Left ventricle myocardium inferior (tissue), 1 donor: Measurements from ENCODE around the gene FASN. TPM values are rescaled to one million over a fixed set of nuclear protein-coding genes. Genes with fewer than 3 reads are reported as not detected.
A peak's percentile ranks its signal among the peaks of the same experiment; 100 is the strongest.

Source experiments
- DNase-seq: peaks from one replicate; pipeline ENCODE4 v3.0.0-alpha.2; 2020
- H3K27ac ChIP-seq: fragments of 200-600 bp; replicated peaks from 2 replicates; pipeline ENCODE4 v1.8.0; 2021
- H3K27me3 ChIP-seq: fragments of 200-600 bp; 2 replicates; pipeline ENCODE4 v1.8.0; 2021; ENCODE audit warnings: low read depth
- H3K36me3 ChIP-seq: fragments of 200-600 bp; 2 replicates; pipeline ENCODE4 v1.8.0; 2021
- H3K4me1 ChIP-seq: fragments of 200-600 bp; 2 replicates; pipeline ENCODE4 v1.8.0; 2021
- H3K4me3 ChIP-seq: fragments of 200-600 bp; 2 replicates; pipeline ENCODE4 v1.8.0; 2021; ENCODE audit warnings: mild to moderate bottlenecking, moderate library complexity
- H3K9me3 ChIP-seq: fragments of 200-600 bp; replicated peaks from 2 replicates; pipeline ENCODE4 v1.8.0; 2021
- intact Hi-C: fragments of 100-400 bp; cut with micrococcal nuclease; formaldehyde crosslinking; loops from one replicate; pipeline ENCODE4 v1.11.0; 2022
- total RNA-seq: library from RNA; stranded (reverse); fragmentation: NEBNext Ultra II Directional; extraction: Animal tissue kit (Norgen Biotek cat#: 25700); gene quantifications from one replicate; pipeline ENCODE4 v1.2.1, GENCODE V29; 2021
- TF ChIP-seq, protein P1 (sequence below): fragments of 200-600 bp; IDR thresholded peaks from 2 replicates; pipeline ENCODE4 v1.8.0; 2021; ENCODE audit warnings: antibody characterized with exemption, mild to moderate bottlenecking, borderline replicate concordance
- donor health status: DM: no; HTN: yes; CAD: no; lungs with severe emphysema.

The FASN gene
- total RNA-seq, 1 donor from 2014 or later = 13.6 TPM

DNA sequence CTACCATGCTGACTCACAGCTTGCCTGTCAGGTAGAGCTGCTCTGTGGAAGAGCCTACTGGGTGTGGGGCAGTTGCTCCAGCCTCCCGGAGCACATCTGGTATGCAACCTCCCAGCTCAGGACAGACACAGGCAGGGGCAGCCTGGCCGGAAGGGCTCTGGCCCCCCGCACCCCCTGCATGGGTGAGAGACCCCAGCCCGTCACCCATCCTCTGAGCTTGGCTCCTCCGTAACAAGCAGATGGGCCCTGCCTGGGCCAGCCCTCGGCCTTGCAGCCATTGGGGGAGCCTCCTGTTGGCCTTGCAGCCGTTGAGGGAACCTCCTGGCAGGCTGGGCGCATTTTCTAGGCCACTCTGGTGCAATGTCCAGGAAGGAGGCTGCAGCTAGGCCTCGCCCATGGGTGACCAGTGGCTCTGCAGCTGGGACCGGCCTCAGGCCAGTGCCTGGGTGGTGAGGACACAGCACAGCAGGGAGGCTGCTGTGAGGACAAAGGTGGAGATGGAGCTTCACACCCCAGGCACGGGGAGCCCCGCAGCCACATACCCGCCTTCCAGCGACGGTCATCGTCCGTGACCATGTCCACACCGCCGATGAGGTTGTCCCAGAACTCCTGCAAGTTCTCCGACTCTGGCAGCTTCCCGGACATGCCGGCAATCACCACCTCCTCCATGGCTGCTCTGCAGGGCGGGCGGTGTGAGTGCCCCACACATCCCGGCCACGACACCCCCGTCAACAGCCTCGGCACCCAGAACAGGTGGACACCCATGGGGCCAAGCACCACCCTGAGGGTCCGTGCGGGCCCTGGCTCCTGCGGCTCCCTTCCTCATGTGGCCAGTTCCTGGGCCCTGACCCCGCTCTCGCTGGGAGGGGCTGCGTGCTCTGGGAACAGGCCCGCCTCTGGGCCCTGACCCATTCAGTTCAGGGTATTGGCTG lies 2.0 kb downstream of the FASN start:
- TF ChIP-seq, protein P1, sequence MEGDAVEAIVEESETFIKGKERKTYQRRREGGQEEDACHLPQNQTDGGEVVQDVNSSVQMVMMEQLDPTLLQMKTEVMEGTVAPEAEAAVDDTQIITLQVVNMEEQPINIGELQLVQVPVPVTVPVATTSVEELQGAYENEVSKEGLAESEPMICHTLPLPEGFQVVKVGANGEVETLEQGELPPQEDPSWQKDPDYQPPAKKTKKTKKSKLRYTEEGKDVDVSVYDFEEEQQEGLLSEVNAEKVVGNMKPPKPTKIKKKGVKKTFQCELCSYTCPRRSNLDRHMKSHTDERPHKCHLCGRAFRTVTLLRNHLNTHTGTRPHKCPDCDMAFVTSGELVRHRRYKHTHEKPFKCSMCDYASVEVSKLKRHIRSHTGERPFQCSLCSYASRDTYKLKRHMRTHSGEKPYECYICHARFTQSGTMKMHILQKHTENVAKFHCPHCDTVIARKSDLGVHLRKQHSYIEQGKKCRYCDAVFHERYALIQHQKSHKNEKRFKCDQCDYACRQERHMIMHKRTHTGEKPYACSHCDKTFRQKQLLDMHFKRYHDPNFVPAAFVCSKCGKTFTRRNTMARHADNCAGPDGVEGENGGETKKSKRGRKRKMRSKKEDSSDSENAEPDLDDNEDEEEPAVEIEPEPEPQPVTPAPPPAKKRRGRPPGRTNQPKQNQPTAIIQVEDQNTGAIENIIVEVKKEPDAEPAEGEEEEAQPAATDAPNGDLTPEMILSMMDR = no peak
- H3K4me1 ChIP-seq = peaks cover 41% of the 10 kb centered on the region
- peaks cover 51% of the 10 kb centered on the region for H3K36me3 ChIP-seq
- intact Hi-C loops = no loop called here
- H3K27ac ChIP-seq = no peak overlapping the region
- no peaks in the 10 kb centered on the region for H3K9me3 ChIP-seq
- DNase-seq = peak; percentile 10
- no peaks in the 10 kb centered on the region for H3K27me3 ChIP-seq
- H3K4me3 ChIP-seq = peak overlapping the region; percentile 80

DNA sequence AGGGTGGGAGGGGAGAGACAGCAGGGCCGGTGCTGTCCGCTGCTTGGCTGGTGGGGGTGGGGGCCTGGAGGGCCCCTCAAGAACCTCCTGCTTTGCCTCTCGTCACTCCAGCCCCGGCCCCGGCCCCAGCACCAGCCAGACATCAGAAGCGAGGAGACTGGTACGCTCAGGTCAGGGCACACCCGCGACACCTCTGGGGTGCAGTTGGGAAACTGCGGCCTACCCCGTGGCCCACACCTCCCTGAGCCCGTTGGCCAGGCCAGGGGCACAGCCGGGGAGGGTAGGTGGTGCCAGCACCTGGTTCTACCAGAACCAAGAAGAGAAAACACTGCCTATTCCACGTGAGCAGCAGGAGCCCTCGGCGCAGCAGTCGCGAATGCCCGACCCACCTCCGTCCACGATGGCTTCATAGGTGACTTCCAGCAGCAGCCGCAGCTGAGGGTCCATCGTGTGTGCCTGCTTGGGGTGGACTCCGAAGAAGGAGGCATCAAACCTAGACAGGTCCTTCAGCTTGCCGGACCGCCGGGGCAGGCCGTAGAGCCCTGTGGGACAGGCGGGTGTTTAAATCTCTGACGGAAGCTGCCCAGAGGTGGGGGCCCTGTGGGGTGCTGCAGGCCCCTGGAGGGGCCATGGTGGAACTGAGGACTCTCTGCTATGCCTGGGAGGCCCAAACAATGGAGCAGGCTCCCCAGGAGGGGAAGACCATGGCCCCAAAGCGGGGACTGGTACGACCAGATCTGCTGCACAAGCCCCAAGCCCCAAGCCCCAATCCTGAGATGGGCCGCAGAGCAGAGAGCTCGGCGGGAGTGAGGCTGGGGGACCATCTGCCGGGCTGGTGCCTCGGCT lies 2.9 kb downstream of the FASN start:
- H3K4me3 ChIP-seq = no peak overlapping the region
- DNase-seq = peak; percentile 15

DNA sequence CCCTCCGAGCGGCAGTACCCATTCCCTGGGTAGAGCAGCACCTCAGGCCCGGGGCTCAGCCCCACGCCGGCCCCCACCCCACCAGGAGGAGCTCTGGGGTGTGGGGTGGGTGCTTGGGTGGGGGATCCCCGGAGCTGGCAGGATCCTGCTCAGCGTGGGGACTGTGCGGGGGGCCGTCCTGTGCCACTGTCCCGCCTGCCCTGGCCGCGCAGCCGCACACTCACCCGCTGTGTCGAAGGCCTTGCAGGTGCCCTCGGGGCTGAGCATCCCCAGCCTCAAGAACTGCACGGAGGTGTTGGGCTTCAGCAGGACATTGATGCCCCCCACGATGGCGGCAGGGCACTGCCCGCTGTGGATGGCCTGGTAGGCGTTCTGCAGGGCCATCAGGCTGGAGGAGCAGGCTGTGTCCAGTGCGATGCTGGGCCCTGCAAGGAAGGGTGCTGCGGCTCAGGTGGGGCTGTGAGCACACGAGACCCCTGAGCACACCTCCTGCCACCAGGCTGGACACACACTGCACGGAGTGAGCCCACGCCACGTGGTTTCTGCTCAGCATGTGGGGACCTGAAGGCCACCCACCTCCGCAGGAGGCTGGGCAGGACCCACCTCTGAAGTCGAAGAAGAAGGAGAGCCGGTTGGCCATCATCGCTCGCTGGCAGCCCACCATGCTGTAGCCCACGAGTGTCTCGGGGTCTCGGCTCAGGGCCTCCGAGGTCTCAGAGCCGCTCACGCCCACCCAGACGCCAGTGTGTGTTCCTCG lies 4.9 kb downstream of the FASN start:
- intact Hi-C loops = no loop called here
- peak; percentile 11 for DNase-seq
- TF ChIP-seq, protein P1 = no peak

More for the DNA sequence above, 2.9 kb downstream of the FASN start:
- Histone ChIP-seq H3K9me3 (no peaks in the 10 kb centered on the region), H3K36me3 (peaks cover 60% of the 10 kb centered on the region), H3K4me1 (peaks cover 34% of the 10 kb centered on the region), H3K27me3 (no peaks in the 10 kb centered on the region), H3K27ac (no peak overlapping the region)
- intact Hi-C loops = no loop called here
- TF ChIP-seq, protein P1 = no peak

DNA sequence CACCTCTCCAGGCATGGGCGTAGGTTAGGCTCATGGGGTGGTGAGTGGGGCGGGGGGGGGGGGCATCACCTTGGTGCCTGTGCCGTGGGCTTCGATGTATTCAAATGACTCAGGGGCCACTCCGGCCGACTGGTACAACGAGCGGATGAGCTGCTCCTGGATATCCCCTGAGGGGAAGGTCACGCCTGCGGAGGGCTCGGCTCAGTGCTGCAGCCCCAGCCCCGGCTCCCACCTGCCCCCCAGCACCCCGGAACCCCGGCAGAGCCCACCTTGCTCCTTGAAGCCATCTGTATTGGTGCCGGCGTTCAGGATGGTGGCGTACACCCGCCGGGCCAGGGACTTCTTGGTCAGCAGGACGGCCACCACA lies 5.4 kb downstream of the FASN start:
- TF ChIP-seq, protein P1 = no peak
- no peaks in the 10 kb centered on the region for H3K27me3 ChIP-seq
- no peaks in the 10 kb centered on the region for H3K9me3 ChIP-seq
- DNase-seq = peak; percentile 10
- intact Hi-C loops = no loop called here
- no peak overlapping the region for H3K4me3 ChIP-seq
- H3K4me1 ChIP-seq = peaks cover 16% of the 10 kb centered on the region
- peaks cover 85% of the 10 kb centered on the region for H3K36me3 ChIP-seq
- no peak overlapping the region for H3K27ac ChIP-seq

More for the DNA sequence above, 4.9 kb downstream of the FASN start:
- no peaks in the 10 kb centered on the region for H3K9me3 ChIP-seq
- H3K27me3 ChIP-seq = no peaks in the 10 kb centered on the region
- no peak overlapping the region for H3K27ac ChIP-seq
- H3K36me3 ChIP-seq = peaks cover 80% of the 10 kb centered on the region
- no peak overlapping the region for H3K4me3 ChIP-seq
- H3K4me1 ChIP-seq = peaks cover 20% of the 10 kb centered on the region

DNA sequence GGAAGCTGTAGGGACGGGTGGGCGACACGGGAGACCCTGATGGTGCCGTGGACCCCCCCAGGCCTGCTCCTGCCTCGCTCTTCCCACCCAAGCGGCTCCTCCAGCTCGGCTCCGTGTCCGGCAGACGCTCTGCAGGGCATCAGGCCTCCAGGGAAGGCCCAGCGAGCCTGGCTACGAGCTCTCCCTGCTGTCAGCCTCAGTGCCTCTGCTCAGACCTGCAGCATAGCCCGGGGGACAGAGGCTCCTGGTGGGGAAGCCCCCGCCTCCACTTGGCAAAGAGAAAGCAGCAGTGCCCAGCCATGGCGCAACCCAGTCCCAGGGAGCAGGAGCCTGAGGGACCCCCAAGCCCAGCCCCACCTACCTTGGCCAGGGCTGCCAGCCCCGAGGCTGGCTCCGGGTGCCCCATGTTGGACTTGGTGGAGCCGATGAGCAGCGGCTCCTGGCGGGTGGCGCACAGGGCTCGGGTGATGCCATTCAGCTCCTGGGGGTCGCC lies 5.9 kb downstream of the FASN start:
- peak; percentile 10 for DNase-seq
- no peak overlapping the region for H3K4me3 ChIP-seq
- TF ChIP-seq, protein P1 = no peak

More for the DNA sequence above, 5.9 kb downstream of the FASN start:
- Histone ChIP-seq H3K4me1 (peaks cover 12% of the 10 kb centered on the region), H3K9me3 (no peaks in the 10 kb centered on the region), H3K27ac (no peak overlapping the region), H3K27me3 (no peaks in the 10 kb centered on the region), H3K36me3 (peaks cover 90% of the 10 kb centered on the region)
- intact Hi-C loops = no loop called here
